Activated CD8-positive, alpha-beta T cell treated with anti-CD3 and anti-CD28 coated beads, Interleukin-2, amount 10 ng/mL, durations not matched to agents 7 days and 5 days (primary cell): Measurements from ENCODE around the gene CRISP1. TPM values are rescaled to one million over a fixed set of nuclear protein-coding genes. Genes with fewer than 3 reads are reported as not detected.
"Not testable (repeated sequence)": the region's sequence is repeated elsewhere in the genome, so short reads cannot be mapped to it uniquely, and the experiment has no call there.

Experiments
- ATAC-seq: fragments of 150-1000 bp; cut with Tn5 transposase; one replicate; pipeline ENCODE4 v1.10.0; 2021; ENCODE audit warnings: moderate library complexity
- CTCF ChIA-PET: fragments of 350-600 bp; sonication (Branson Sonifier 250); formaldehyde crosslinking; loops from one replicate; lab custom pipeline; 2021; ENCODE audit warnings: antibody characterized with exemption; lab: Charles Lee
- POLR2A ChIA-PET: fragments of 350-600 bp; sonication (Branson Sonifier 250); formaldehyde crosslinking; loops from one replicate; lab custom pipeline; 2021; ENCODE audit warnings: antibody characterized with exemption; lab: Charles Lee
- DNase-seq: peaks from one replicate; pipeline ENCODE4 v3.0.0-alpha.2; 2020
- H3K27ac Mint-ChIP-seq: one replicate; pipeline ENCODE4 v1.8.0; 2021; ENCODE audit warnings: mild to moderate bottlenecking, mixed read lengths
- H3K27me3 Mint-ChIP-seq: one replicate; pipeline ENCODE4 v1.8.0; 2021; ENCODE audit warnings: low read depth, mixed read lengths
- H3K36me3 Mint-ChIP-seq: one replicate; pipeline ENCODE4 v1.8.0; 2021; ENCODE audit warnings: low read depth, mixed read lengths
- H3K4me1 Mint-ChIP-seq: one replicate; pipeline ENCODE4 v1.8.0; 2021; ENCODE audit warnings: low read depth, mixed read lengths
- H3K4me3 Mint-ChIP-seq: one replicate; pipeline ENCODE4 v1.8.0; 2021; ENCODE audit warnings: mild to moderate bottlenecking, mixed read lengths
- H3K9me3 Mint-ChIP-seq: one replicate; pipeline ENCODE4 v1.8.0; 2022; ENCODE audit warnings: mixed read lengths; ENCODE audit not compliant: insufficient read depth
- total RNA-seq, 2 experiments: library from RNA; stranded (reverse); gene quantifications; one replicate each; pipeline ENCODE4 v1.2.3, GENCODE V29; 2021

CRISP1 gene
- total RNA-seq, 2 experiments from 2014 or later: not detected

GRCh38 chr6:49835140-49835539 lies 31.2 kb downstream of the CRISP1 start:
- Mint-ChIP-seq H3K36me3 (no peaks in the 10 kb centered on the region), H3K27me3 (no peaks in the 10 kb centered on the region), H3K9me3 (no peaks in the 10 kb centered on the region), H3K4me3 (no peak overlapping the region), H3K4me1 (no peaks in the 10 kb centered on the region), H3K27ac (no peak overlapping the region)
- POLR2A ChIA-PET: no interaction called here
- DNase-seq (no peak), ATAC-seq (no peak)
- CTCF ChIA-PET: no interaction called here

GRCh38 chr6:49833386-49833785 lies 32.9 kb downstream of the CRISP1 start:
- no peak for DNase-seq
- H3K27ac Mint-ChIP-seq: no peak overlapping the region
- no peaks in the 10 kb centered on the region for H3K4me1 Mint-ChIP-seq
- CTCF ChIA-PET: no interaction called here
- no peaks in the 10 kb centered on the region for H3K36me3 Mint-ChIP-seq
- ATAC-seq: no peak
- no peak overlapping the region for H3K4me3 Mint-ChIP-seq
- no peaks in the 10 kb centered on the region for H3K9me3 Mint-ChIP-seq
- H3K27me3 Mint-ChIP-seq: no peaks in the 10 kb centered on the region
- POLR2A ChIA-PET: no interaction called here

GRCh38 chr6:49826743-49827406 lies 39.5 kb downstream of the CRISP1 start:
- Mint-ChIP-seq H3K36me3 (no peaks in the 10 kb centered on the region), H3K4me3 (no peak overlapping the region), H3K27me3 (no peaks in the 10 kb centered on the region), H3K9me3 (no peaks in the 10 kb centered on the region), H3K27ac (no peak overlapping the region), H3K4me1 (no peaks in the 10 kb centered on the region)
- POLR2A ChIA-PET: no interaction called here
- ATAC-seq (no peak), DNase-seq (no peak)
- CTCF ChIA-PET: no interaction called here

GRCh38 chr6:49815166-49815565 lies 51.2 kb downstream of the CRISP1 start:
- no peak overlapping the region for H3K4me3 Mint-ChIP-seq
- H3K27ac Mint-ChIP-seq: no peak overlapping the region
- H3K36me3 Mint-ChIP-seq: no peaks in the 10 kb centered on the region
- no peak for DNase-seq
- no peaks in the 10 kb centered on the region for H3K27me3 Mint-ChIP-seq
- H3K4me1 Mint-ChIP-seq: no peaks in the 10 kb centered on the region
- no peak for ATAC-seq
- CTCF ChIA-PET: no interaction called here
- no peaks in the 10 kb centered on the region for H3K9me3 Mint-ChIP-seq
- POLR2A ChIA-PET: no interaction called here

- ChIA-PET POLR2A (no interaction called here), CTCF (no interaction called here)
- H3K27me3 Mint-ChIP-seq: no peaks in the 10 kb centered on the region
- ATAC-seq (no peak), DNase-seq (no peak)
- no peak overlapping the region for H3K4me3 Mint-ChIP-seq
- H3K9me3 Mint-ChIP-seq: no peaks in the 10 kb centered on the region
- no peak overlapping the region for H3K27ac Mint-ChIP-seq
- no peaks in the 10 kb centered on the region for H3K36me3 Mint-ChIP-seq
- no peaks in the 10 kb centered on the region for H3K4me1 Mint-ChIP-seq
Observed at GRCh38 chr6:49813248-49813647, 53.1 kb downstream of the CRISP1 start.

GRCh38 chr6:49806145-49806544 lies 60.2 kb downstream of the CRISP1 start:
- H3K27ac Mint-ChIP-seq: no peak overlapping the region
- H3K9me3 Mint-ChIP-seq: no peaks in the 10 kb centered on the region
- ATAC-seq (no peak), DNase-seq (no peak)
- ChIA-PET CTCF (no interaction called here), POLR2A (no interaction called here)
- no peaks in the 10 kb centered on the region for H3K4me1 Mint-ChIP-seq
- no peak overlapping the region for H3K4me3 Mint-ChIP-seq
- H3K36me3 Mint-ChIP-seq: no peaks in the 10 kb centered on the region
- H3K27me3 Mint-ChIP-seq: no peaks in the 10 kb centered on the region

- ATAC-seq (no peak), DNase-seq (no peak)
- Mint-ChIP-seq H3K4me1 (no peaks in the 10 kb centered on the region), H3K4me3 (no peak overlapping the region), H3K27me3 (no peaks in the 10 kb centered on the region), H3K27ac (no peak overlapping the region), H3K9me3 (no peaks in the 10 kb centered on the region), H3K36me3 (no peaks in the 10 kb centered on the region)
- ChIA-PET POLR2A (no interaction called here), CTCF (no interaction called here)
Observed at GRCh38 chr6:49805246-49805645, 61.1 kb downstream of the CRISP1 start.

GRCh38 chr6:49801525-49801924 lies 64.8 kb downstream of the CRISP1 start:
- H3K27me3 Mint-ChIP-seq: no peaks in the 10 kb centered on the region
- no peak overlapping the region for H3K4me3 Mint-ChIP-seq
- DNase-seq (no peak), ATAC-seq (no peak)
- POLR2A ChIA-PET: no interaction called here
- no peaks in the 10 kb centered on the region for H3K36me3 Mint-ChIP-seq
- H3K4me1 Mint-ChIP-seq: no peaks in the 10 kb centered on the region
- H3K9me3 Mint-ChIP-seq: no peaks in the 10 kb centered on the region
- CTCF ChIA-PET: no interaction called here
- no peak overlapping the region for H3K27ac Mint-ChIP-seq

- ATAC-seq: no peak
- DNase-seq: no peak
- POLR2A ChIA-PET: no interaction called here
- no peaks in the 10 kb centered on the region for H3K27me3 Mint-ChIP-seq
- H3K4me3 Mint-ChIP-seq: no peak overlapping the region
- H3K4me1 Mint-ChIP-seq: no peaks in the 10 kb centered on the region
- H3K9me3 Mint-ChIP-seq: no peaks in the 10 kb centered on the region
- H3K27ac Mint-ChIP-seq: no peak overlapping the region
- CTCF ChIA-PET: no interaction called here
- no peaks in the 10 kb centered on the region for H3K36me3 Mint-ChIP-seq
Observed at GRCh38 chr6:49799090-49799489, 67.2 kb downstream of the CRISP1 start.

GRCh38 chr6:49796842-49797455 lies 69.4 kb downstream of the CRISP1 start:
- H3K9me3 Mint-ChIP-seq, CTCF ChIA-PET, ATAC-seq, H3K4me1 Mint-ChIP-seq, H3K36me3 Mint-ChIP-seq, DNase-seq, H3K27ac Mint-ChIP-seq, POLR2A ChIA-PET, H3K27me3 Mint-ChIP-seq, H3K4me3 Mint-ChIP-seq: not testable (repeated sequence)

- Mint-ChIP-seq H3K4me3 (no peak overlapping the region), H3K9me3 (peaks cover 5% of the 10 kb centered on the region), H3K27ac (no peak overlapping the region), H3K4me1 (no peaks in the 10 kb centered on the region), H3K36me3 (no peaks in the 10 kb centered on the region), H3K27me3 (no peaks in the 10 kb centered on the region)
- DNase-seq: no peak
- ChIA-PET CTCF (no interaction called here), POLR2A (no interaction called here)
- ATAC-seq: no peak
Observed at GRCh38 chr6:49790341-49790740, 76.0 kb downstream of the CRISP1 start.

GRCh38 chr6:49787176-49787575 lies 79.2 kb downstream of the CRISP1 start, which contains the start of gene PGK2:
PGK2 (minus strand) TSS chr6:49787285; CDS start chr6:49787187, 98 bp downstream.
- no peak within 1 kb of the TSS for H3K4me3 Mint-ChIP-seq
- ChIA-PET CTCF (no interaction called here), POLR2A (no interaction called here)
- ATAC-seq (no peak), DNase-seq (no peak)
- no peaks in the 10 kb centered on the region for H3K4me1 Mint-ChIP-seq
- H3K36me3 Mint-ChIP-seq: no peaks in the 10 kb centered on the region
- peaks cover 5% of the 10 kb centered on the region for H3K9me3 Mint-ChIP-seq
- H3K27ac Mint-ChIP-seq: no peak within 1 kb of the TSS
- H3K27me3 Mint-ChIP-seq: no peaks in the 10 kb centered on the region
